HCT116 (cell line): Measurements from ENCODE around the gene MLH3. TPM values are rescaled to one million over a fixed set of nuclear protein-coding genes. Genes with fewer than 3 reads are reported as not detected.

Experiments
- ATAC-seq: fragments of 200-7000 bp; cut with Tn5 transposase; 2 replicates; pipeline ENCODE4 v1.9.1; 2020; ENCODE audit warnings: mild to moderate bottlenecking, moderate library complexity
- BruUV-seq: library from RNA; stranded (reverse); fragments of 400-500 nt; replicated peaks from 2 replicates; lab custom pipeline; 2021; lab: Mats Ljungman, UMichigan
- CTCF ChIA-PET: fragments of 300-600 bp; sonication (Branson Sonifier 250); formaldehyde crosslinking; loops from one replicate; lab custom pipeline; 2021; ENCODE audit warnings: antibody characterized with exemption; lab: Charles Lee
- POLR2A ChIA-PET: fragments of 300-600, 350-600 bp; sonication (Branson Sonifier 250); formaldehyde crosslinking; loops from one replicate; lab custom pipeline; 2021; ENCODE audit warnings: antibody characterized with exemption; lab: Charles Lee
- RAD21 ChIA-PET, 2 experiments: fragments of 300-600 bp; sonication (Branson Sonifier 250); formaldehyde crosslinking; loops; one replicate each; lab custom pipeline; 2023; ENCODE audit warnings: low total read pairs in 2 of 2; ENCODE audit not compliant: uncharacterized antibody in 2 of 2, unreplicated experiment in 2 of 2, low non-redundant PET in 1 of 2; lab: Charles Lee
- DNase-seq: peaks from one replicate; pipeline ENCODE4 v3.0.0-alpha.2; 2010; ENCODE audit warnings: low read depth, low spot score
- H2AFZ ChIP-seq: fragments of 200-600 bp; shearing (Covaris generic), sonication (generic); 2 replicates; pipeline ENCODE4 v1.6.1; 2017; ENCODE audit warnings: low read depth, mixed run types, mixed read lengths, antibody characterized with exemption, low read length; ENCODE audit not compliant: poor library complexity, severe bottlenecking
- H3K27ac ChIP-seq: 2 replicates; pipeline ENCODE4 v1.5.1; 2012; ENCODE audit warnings: low read depth, low read length
- H3K27me3 ChIP-seq: fragments of 200-600 bp; sonication (generic); 2 replicates; pipeline ENCODE4 v1.6.1; 2016; ENCODE audit warnings: mixed run types, low read length, mixed read lengths; ENCODE audit not compliant: insufficient read depth
- H3K36me3 ChIP-seq, 2 experiments: fragments of 200-500 bp in 1 of 2; fragments of 200-600 bp in 1 of 2; sonication (Bioruptor generic) in 1 of 2; sonication (generic) in 1 of 2; 2 replicates each; pipeline versions ENCODE4 v1.5.1 to v1.6.1; 2014 to 2016; ENCODE audit warnings: low read length in 2 of 2, inconsistent platforms in 1 of 2, mixed read lengths in 1 of 2, mixed run types in 1 of 2; ENCODE audit not compliant: insufficient read depth in 2 of 2, control insufficient read depth in 1 of 2
- H3K4me1 ChIP-seq, 2 experiments: fragments of 200-600 bp in 1 of 2; sonication (generic) in 1 of 2; 2 replicates each; pipeline versions ENCODE4 v1.5.1 to v1.6.1; 2012 to 2017; ENCODE audit warnings: low read length in 2 of 2, inconsistent platforms in 1 of 2, mild to moderate bottlenecking in 1 of 2, mixed read lengths in 1 of 2, mixed run types in 1 of 2, moderate library complexity in 1 of 2; ENCODE audit not compliant: insufficient read depth in 2 of 2, control insufficient read depth in 1 of 2
- H3K4me2 ChIP-seq: fragments of 200-600 bp; sonication (generic); 2 replicates; pipeline ENCODE4 v1.6.1; 2017; ENCODE audit warnings: mixed run types, low read length, mixed read lengths
- H3K4me3 ChIP-seq, 2 experiments: fragments of 200-600 bp in 1 of 2; sonication (generic) in 1 of 2; replicated peaks in 1 of 2; 2 replicates each; pipeline ENCODE4 v1.5.1; 2011 to 2016; ENCODE audit warnings: low read length in 2 of 2, control low read depth in 1 of 2, low read depth in 1 of 2, mild to moderate bottlenecking in 1 of 2, mixed read lengths in 1 of 2, mixed run types in 1 of 2
- H3K79me2 ChIP-seq: fragments of 200-600 bp; sonication (generic); 2 replicates; pipeline ENCODE4 v1.6.1; 2017; ENCODE audit warnings: mild to moderate bottlenecking, mixed run types, low read length, moderate library complexity, mixed read lengths; ENCODE audit not compliant: insufficient read depth
- H3K9ac ChIP-seq: fragments of 200-600 bp; sonication (generic); 2 replicates; pipeline ENCODE4 v1.6.1; 2016; ENCODE audit warnings: low read length, mixed read lengths
- H3K9me2 ChIP-seq: fragments of 200-600 bp; sonication (generic), shearing (Covaris generic); 2 replicates; pipeline ENCODE4 v1.6.1; 2017; ENCODE audit warnings: mixed run types, mild to moderate bottlenecking, moderate library complexity; ENCODE audit not compliant: insufficient read depth
- H3K9me3 ChIP-seq, 2 experiments: fragments of 200-500 bp in 1 of 2; fragments of 200-600 bp in 1 of 2; sonication (Bioruptor generic) in 1 of 2; sonication (generic) in 1 of 2; 2 replicates each; pipeline ENCODE4 v1.6.1; 2014 to 2017; ENCODE audit warnings: low read length in 2 of 2, mixed read lengths in 2 of 2, inconsistent platforms in 1 of 2, low read depth in 1 of 2, mild to moderate bottlenecking in 1 of 2, mixed run types in 1 of 2, moderate library complexity in 1 of 2; ENCODE audit not compliant: control insufficient read depth in 1 of 2, insufficient read depth in 1 of 2
- H4K20me1 ChIP-seq: fragments of 200-600 bp; sonication (generic), shearing (Covaris generic); 2 replicates; pipeline ENCODE4 v1.6.1; 2017; ENCODE audit warnings: mixed run types, mild to moderate bottlenecking, moderate library complexity; ENCODE audit not compliant: insufficient read depth
- CEBPB ChIP-seq: IDR thresholded peaks from 2 replicates; pipeline ENCODE4 v1.6.1; 2012; ENCODE audit warnings: low read depth
- ELF1 ChIP-seq: IDR thresholded peaks from 2 replicates; pipeline ENCODE4 v1.6.1; 2012; ENCODE audit warnings: low read depth, borderline replicate concordance
- EZH2phosphoT487 ChIP-seq: fragments of 200-600 bp; IDR thresholded peaks from 2 replicates; pipeline ENCODE4 v1.6.1; 2018; ENCODE audit warnings: antibody characterized with exemption, borderline replicate concordance
- FOSL1 ChIP-seq: IDR thresholded peaks from 2 replicates; pipeline ENCODE4 v1.6.1; 2012; ENCODE audit warnings: low read depth
- JUND ChIP-seq: IDR thresholded peaks from 2 replicates; pipeline ENCODE4 v1.6.1; 2012
- POLR2A ChIP-seq: IDR thresholded peaks from 2 replicates; pipeline ENCODE4 v1.7.0; 2011; ENCODE audit warnings: borderline replicate concordance; ENCODE audit not compliant: insufficient read depth, insufficient read length; ENCODE audit errors: extremely low read depth
- RAD21 ChIP-seq: IDR thresholded peaks from 2 replicates; pipeline ENCODE4 v1.6.1; 2012; ENCODE audit warnings: low read depth, mild to moderate bottlenecking
- REST ChIP-seq: IDR thresholded peaks from 2 replicates; pipeline ENCODE4 v1.6.1; 2012; ENCODE audit warnings: low read depth
- SP1 ChIP-seq: IDR thresholded peaks from 2 replicates; pipeline ENCODE4 v1.6.1; 2012; ENCODE audit warnings: low read depth
- SRF ChIP-seq: IDR thresholded peaks from 2 replicates; pipeline ENCODE4 v1.6.1; 2012; ENCODE audit warnings: low read depth
- TCF7L2 ChIP-seq: IDR thresholded peaks from 2 replicates; pipeline ENCODE4 v1.7.0; 2011; ENCODE audit warnings: borderline replicate concordance, inconsistent platforms; ENCODE audit not compliant: insufficient read depth, insufficient read length; ENCODE audit errors: extremely low read depth
- YY1 ChIP-seq: IDR thresholded peaks from 2 replicates; pipeline ENCODE4 v1.6.1; 2011; ENCODE audit warnings: low read length, low read depth, moderate library complexity, mild to moderate bottlenecking; ENCODE audit not compliant: insufficient replicate concordance; ENCODE audit errors: extremely low read depth
- ZBTB33 ChIP-seq: IDR thresholded peaks from 2 replicates; pipeline ENCODE4 v1.6.1; 2011; ENCODE audit warnings: mild to moderate bottlenecking, low read length, moderate library complexity; ENCODE audit not compliant: insufficient replicate concordance; ENCODE audit errors: extremely low read depth
- ZFX ChIP-seq: fragments of 450-650 bp; IDR thresholded peaks from 2 replicates; pipeline ENCODE4 v1.6.1; 2017
- ZNF274 ChIP-seq: fragments of 200-500 bp; sonication (Bioruptor generic); IDR thresholded peaks from 2 replicates; pipeline ENCODE4 v1.6.1; 2014; ENCODE audit warnings: mild to moderate bottlenecking, low read depth, low read length, inconsistent platforms
- intact Hi-C: fragments of 100-400 bp; cut with micrococcal nuclease; formaldehyde crosslinking; loops from 2 replicates; pipeline ENCODE4 v1.10.0; 2022
- total RNA-seq: library from RNA; stranded (reverse); gene quantifications from one replicate; pipeline ENCODE4 v1.2.1, GENCODE V29; 2021; ENCODE audit not compliant: unreplicated experiment
- TF ChIP-seq, protein P1 (sequence below): IDR thresholded peaks from 2 replicates; pipeline ENCODE4 v1.6.1; 2012

The MLH3 gene
- total RNA-seq, 1 experiment from 2014 or later, result 14.7 TPM

- Histone ChIP-seq H2AFZ (no peak overlapping the region), H3K4me3 (no peak overlapping the region), H3K4me1 (peaks cover 16 to 37% of the 10 kb centered on the region in 2 experiments), H3K9me2 (no peaks in the 10 kb centered on the region), H3K27me3 (no peaks in the 10 kb centered on the region), H3K9me3 (no peaks in the 10 kb centered on the region), H3K79me2 (peaks cover 15% of the 10 kb centered on the region), H3K36me3 (no peaks in the 10 kb centered on the region), H3K4me2 (no peak overlapping the region), H4K20me1 (no peaks in the 10 kb centered on the region), H3K9ac (no peak overlapping the region), H3K27ac (no peak overlapping the region)
- BruUV-seq, result no TSS peak
- POLR2A ChIA-PET, result no interaction called here
- TF ChIP-seq CEBPB (no peak), SRF (no peak)
- RAD21 ChIA-PET, result no interaction called here
- DNase-seq (no peak), ATAC-seq (no peak)
- intact Hi-C loops, result no loop called here
- CTCF ChIA-PET, result no interaction called here
These were observed 15.9 kb upstream of the MLH3 start for GRCh38 chr14:75067212-75067611.

- DNase-seq, result no peak
- Histone ChIP-seq H3K9me3 (no peaks in the 10 kb centered on the region), H3K36me3 (0 out of 4 replicates have a peak, but pooled peaks cover 0 to under 1% of the 10 kb centered on the region in 2 experiments), H3K9me2 (no peaks in the 10 kb centered on the region), H3K27ac (no peak overlapping the region), H3K27me3 (no peaks in the 10 kb centered on the region), H3K9ac (no peak overlapping the region), H3K4me1 (peaks cover 16 to 37% of the 10 kb centered on the region in 2 experiments), H3K4me2 (no peak overlapping the region), H4K20me1 (no peaks in the 10 kb centered on the region), H3K79me2 (peaks cover 16% of the 10 kb centered on the region), H2AFZ (no peak overlapping the region), H3K4me3 (no peak overlapping the region)
- POLR2A ChIA-PET, result no interaction called here
- TF ChIP-seq POLR2A (no peak), FOSL1 (no peak), JUND (no peak), RAD21 (no peak), SP1 (no peak), SRF (no peak), ZBTB33 (no peak), TCF7L2 (no peak), REST (no peak), CEBPB (no peak), ELF1 (no peak), YY1 (no peak), ZFX (no peak), ZNF274 (no peak), EZH2phosphoT487 (no peak)
- TF ChIP-seq, protein P1, sequence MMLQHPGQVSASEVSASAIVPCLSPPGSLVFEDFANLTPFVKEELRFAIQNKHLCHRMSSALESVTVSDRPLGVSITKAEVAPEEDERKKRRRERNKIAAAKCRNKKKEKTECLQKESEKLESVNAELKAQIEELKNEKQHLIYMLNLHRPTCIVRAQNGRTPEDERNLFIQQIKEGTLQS, result no peak
- no peak for ATAC-seq
- no TSS peak for BruUV-seq
- intact Hi-C loops, result no loop called here
- CTCF ChIA-PET, result no interaction called here
- RAD21 ChIA-PET, result no interaction called here
These were observed 15.4 kb upstream of the MLH3 start for GRCh38 chr14:75066691-75067090.
